OCI-LY7 (cell line): ENCODE data around the gene HES1. TPM values are rescaled to one million over a fixed set of nuclear protein-coding genes. Genes with fewer than 3 reads are reported as not detected.

Experiments used
- BruUV-seq: library from RNA; stranded (reverse); fragments of 400-500 nt; replicated peaks from 2 replicates; lab custom pipeline; 2021; lab: Mats Ljungman, UMichigan
- CTCF ChIA-PET: fragments of 300-600 bp; sonication (Branson Sonifier 250); formaldehyde crosslinking; loops from one replicate; lab custom pipeline; 2022; ENCODE audit warnings: antibody characterized with exemption; ENCODE audit not compliant: unreplicated experiment; lab: Charles Lee
- POLR2A ChIA-PET: fragments of 300-600 bp; sonication (Branson Sonifier 250); formaldehyde crosslinking; loops from one replicate; lab custom pipeline; 2022; ENCODE audit warnings: antibody characterized with exemption; lab: Charles Lee
- DNase-seq: peaks from one replicate; pipeline ENCODE4 v3.0.0-alpha.2; 2015; ENCODE audit warnings: low spot score
- H2AFZ ChIP-seq: fragments of 200-600 bp; sonication (generic), shearing (Covaris generic); 2 replicates; pipeline ENCODE4 v1.6.1; 2014; ENCODE audit warnings: mild to moderate bottlenecking, antibody characterized with exemption, low read length, moderate library complexity
- H3K27ac ChIP-seq: fragments of 200-600 bp; sonication (generic); 2 replicates; pipeline ENCODE4 v1.5.1; 2014; ENCODE audit warnings: mixed run types, low read depth, mild to moderate bottlenecking, moderate library complexity, low read length, inconsistent platforms; ENCODE audit not compliant: poor library complexity, severe bottlenecking
- H3K36me3 ChIP-seq: fragments of 200-600 bp; sonication (generic); 2 replicates; pipeline ENCODE4 v1.6.1; 2014; ENCODE audit warnings: mild to moderate bottlenecking, antibody characterized with exemption, low read length, moderate library complexity, mixed read lengths; ENCODE audit not compliant: insufficient read depth
- H3K4me1 ChIP-seq: fragments of 200-600 bp; sonication (generic); 2 replicates; pipeline ENCODE4 v1.5.1; 2014; ENCODE audit warnings: mild to moderate bottlenecking, low read length; ENCODE audit not compliant: insufficient read depth, poor library complexity, severe bottlenecking
- H3K4me2 ChIP-seq: fragments of 200-600 bp; sonication (generic); 2 replicates; pipeline ENCODE4 v1.6.1; 2014; ENCODE audit warnings: mild to moderate bottlenecking, low read length
- H3K4me3 ChIP-seq: fragments of 200-600 bp; sonication (generic); 2 replicates; pipeline ENCODE4 v1.5.1; 2014; ENCODE audit warnings: mild to moderate bottlenecking, low read depth, low read length; ENCODE audit not compliant: poor library complexity, severe bottlenecking
- H3K79me2 ChIP-seq: fragments of 200-600 bp; sonication (generic); 2 replicates; pipeline ENCODE4 v1.6.1; 2016; ENCODE audit warnings: low read depth, mild to moderate bottlenecking, low read length, moderate library complexity, mixed read lengths; ENCODE audit not compliant: insufficient read depth
- H3K9me2 ChIP-seq: fragments of 200-600 bp; sonication (generic); 2 replicates; pipeline ENCODE4 v1.6.1; 2016; ENCODE audit warnings: mild to moderate bottlenecking, low read length, mixed read lengths; ENCODE audit not compliant: insufficient read depth
- H3K9me3 ChIP-seq: fragments of 200-600 bp; sonication (generic); 2 replicates; pipeline ENCODE4 v1.6.1; 2014; ENCODE audit warnings: mild to moderate bottlenecking, mixed run types, low read length, mixed read lengths
- H4K20me1 ChIP-seq: fragments of 200-600 bp; sonication (generic); 2 replicates; pipeline ENCODE4 v1.6.1; 2014; ENCODE audit warnings: mild to moderate bottlenecking, antibody characterized with exemption, low read length, moderate library complexity, mixed read lengths; ENCODE audit not compliant: insufficient read depth
- CTCF ChIP-seq: fragments of 200-600 bp; sonication (generic); conservative IDR thresholded peaks from 2 replicates; pipeline ENCODE4 v1.5.1; 2014; ENCODE audit warnings: mild to moderate bottlenecking, antibody characterized with exemption, low read length, moderate library complexity, mixed read lengths
- EZH2phosphoT487 ChIP-seq: fragments of 200-600 bp; sonication (generic); IDR thresholded peaks from 2 replicates; pipeline ENCODE4 v1.6.1; 2018; ENCODE audit warnings: low read depth, borderline replicate concordance, mild to moderate bottlenecking, mixed run types, antibody characterized with exemption, low read length, moderate library complexity, mixed read lengths
- intact Hi-C: fragments of 100-400 bp; cut with micrococcal nuclease; formaldehyde crosslinking; loops from one replicate; pipeline ENCODE4 v1.10.0; 2022; ENCODE audit not compliant: unreplicated experiment
- total RNA-seq, 2 experiments: library from RNA; depleted of rRNA in 1 of 2; stranded (reverse); fragments of >200 nt in 1 of 2; shearing (Covaris generic) in 1 of 2; gene quantifications; 2 replicates each; pipeline ENCODE4 v1.2.3, GENCODE V29; 2014 to 2022

HES1 gene
- total RNA-seq, 2 experiments from 2014 or later, result 1.1 to 3.0 TPM

- Histone ChIP-seq H3K36me3 (no peaks in the 10 kb centered on the region), H3K4me1 (no peaks in the 10 kb centered on the region), H4K20me1 (no peaks in the 10 kb centered on the region), H3K79me2 (no peaks in the 10 kb centered on the region), H2AFZ (no peak overlapping the region), H3K4me2 (no peak overlapping the region), H3K4me3 (no peak overlapping the region), H3K9me2 (no peaks in the 10 kb centered on the region), H3K9me3 (no peaks in the 10 kb centered on the region), H3K27ac (no peak overlapping the region)
- intact Hi-C loops, result no loop called here
- ChIA-PET POLR2A (no interaction called here), CTCF (no interaction called here)
- no TSS peak for BruUV-seq
- no peak for TF ChIP-seq CTCF
- TF ChIP-seq EZH2phosphoT487, result no peak
- no peak for DNase-seq
Measured at GRCh38 chr3:194160158-194160557, 24.2 kb downstream of the HES1 start.

GRCh38 chr3:194161131-194162045 lies 25.4 kb downstream of the HES1 start:
- Histone ChIP-seq H3K4me1 (no peaks in the 10 kb centered on the region), H3K79me2 (no peaks in the 10 kb centered on the region), H3K36me3 (no peaks in the 10 kb centered on the region), H4K20me1 (no peaks in the 10 kb centered on the region), H3K4me2 (no peak overlapping the region), H3K9me3 (no peaks in the 10 kb centered on the region), H3K4me3 (no peak overlapping the region), H3K27ac (no peak overlapping the region), H3K9me2 (no peaks in the 10 kb centered on the region), H2AFZ (no peak overlapping the region)
- BruUV-seq, result no TSS peak
- ChIA-PET CTCF (no interaction called here), POLR2A (no interaction called here)
- intact Hi-C loops, result no loop called here
- DNase-seq, result no peak
- TF ChIP-seq CTCF (no peak), EZH2phosphoT487 (no peak)

GRCh38 chr3:194162070-194162678 lies 26.2 kb downstream of the HES1 start:
- Histone ChIP-seq H4K20me1 (no peaks in the 10 kb centered on the region), H3K9me2 (no peaks in the 10 kb centered on the region), H3K36me3 (no peaks in the 10 kb centered on the region), H3K4me1 (no peaks in the 10 kb centered on the region), H3K27ac (no peak overlapping the region), H3K4me2 (no peak overlapping the region), H3K79me2 (no peaks in the 10 kb centered on the region), H3K4me3 (no peak overlapping the region), H2AFZ (no peak overlapping the region), H3K9me3 (no peaks in the 10 kb centered on the region)
- no peak for DNase-seq
- intact Hi-C loops, result no loop called here
- POLR2A ChIA-PET, result no interaction called here
- TF ChIP-seq EZH2phosphoT487 (no peak), CTCF (no peak)
- CTCF ChIA-PET, result no interaction called here
- no TSS peak for BruUV-seq
